Measurements from ENCODE around the gene UBE2I. TPM values are rescaled to one million over a fixed set of nuclear protein-coding genes. Genes with fewer than 3 reads are reported as not detected.

The UBE2I gene
- total and polyA plus RNA-seq, 2 of the 4 experiments (the other 2 are of a cell fraction) = 30.8 to 140 TPM

DNA sequence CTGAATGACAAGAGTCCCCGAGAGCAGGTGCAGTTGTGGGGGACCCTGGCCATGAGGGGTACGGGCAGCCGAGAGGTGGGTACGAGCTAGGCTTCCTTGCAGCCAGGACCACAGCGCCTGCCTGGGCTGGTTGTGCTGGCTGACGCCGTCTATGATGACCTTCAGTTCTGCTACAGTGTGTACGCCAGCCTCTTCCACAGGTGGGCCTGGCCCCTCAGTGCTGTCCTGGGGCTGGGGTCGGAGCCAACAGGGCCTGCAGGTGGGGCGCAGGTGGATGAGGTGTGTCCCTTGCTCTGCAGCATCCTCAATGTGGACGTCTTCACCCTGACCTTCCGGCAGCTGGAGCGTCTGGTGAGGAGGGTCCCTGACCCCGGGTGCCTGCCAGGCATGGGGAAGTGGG lies 35.1 kb downstream of the UBE2I start:
- ATAC-seq (ENCODE audit: low read depth) = no peak
- in situ Hi-C loops (cut with MboI; ENCODE audit: low sequenced_read_pairs) (no loop called here), intact Hi-C loops (cut with micrococcal nuclease) (no loop called here), dilution Hi-C loops (cut with HindIII; ENCODE audit: low sequenced_read_pairs, unreplicated experiment) (no loop called here)
- H3K4me2 ChIP-seq (ENCODE audit: low read depth, low read length) = no peak overlapping the region
- 0 out of 2 replicates have a peak, but pooled peaks cover 2% of the 10 kb centered on the region for H3K4me1 ChIP-seq (ENCODE audit: control insufficient read depth, insufficient read depth, low read length)
- ChIA-PET POLR2A (ENCODE audit: unreplicated experiment) (no interaction called here), CTCF (interaction anchor here (1.6 kb wide), 1 partner anchor 19 kb away, joined by 3 read pairs; no protein-coding TSS in a partner anchor)
- H3K4me3 ChIP-seq (ENCODE audit: insufficient read depth, low read depth, low read length) = no peak overlapping the region
- no peak overlapping the region for H4K5ac ChIP-seq (ENCODE audit: low read depth, low read length)
- no peak overlapping the region for H2AFZ ChIP-seq (replicated peaks; ENCODE audit: low read length, poor library complexity)
- H4K8ac ChIP-seq (ENCODE audit: low read depth in 2 of 2, low read length in 2 of 2) = no peak overlapping the region
- no peaks in the 10 kb centered on the region for H4K20me1 ChIP-seq (ENCODE audit: insufficient read depth, low read length)
- no peak overlapping the region for H2AK5ac ChIP-seq (ENCODE audit: low read depth, low read length)
- peaks cover 17% of the 10 kb centered on the region for H3K36me3 ChIP-seq (ENCODE audit: control insufficient read depth, insufficient read depth, low read length)
- H3K9me3 ChIP-seq (ENCODE audit: control insufficient read depth, insufficient read depth, low read length) = no peaks in the 10 kb centered on the region
- no peak overlapping the region for H2BK20ac ChIP-seq (ENCODE audit: low read depth, low read length)
- no peaks in the 10 kb centered on the region for H3K9me1 ChIP-seq (ENCODE audit: insufficient read depth, low read length)
- no peaks in the 10 kb centered on the region for H3K27me3 ChIP-seq (ENCODE audit: control insufficient read depth, insufficient read depth, low read length)
- no peak for DNase-seq
- no TSS peak for BruUV-seq (replicated peaks)
- H3K79me1 ChIP-seq (ENCODE audit: low read depth in 1 of 2, low read length in 2 of 2) = peaks cover 0 to 4% of the 10 kb centered on the region in 2 experiments; a peak in 2 of 4 replicates
- TF ChIP-seq MXI1 (IDR thresholded peaks at IDR 0.05; ENCODE audit: borderline replicate concordance, low read depth, low read length) (no peak), CHD1 (IDR thresholded peaks at IDR 0.05; ENCODE audit: low read depth, low read length) (no peak), SMC3 (IDR thresholded peaks at IDR 0.05; ENCODE audit: low read depth, low read length) (no peak), FOS (IDR thresholded peaks at IDR 0.05; ENCODE audit: low read depth, low read length) (no peak), MAZ (IDR thresholded peaks at IDR 0.05; ENCODE audit: borderline replicate concordance, low read depth, low read length) (no peak), USF2 (IDR thresholded peaks at IDR 0.05; ENCODE audit: low read depth, low read length) (no peak), MAFK (IDR thresholded peaks at IDR 0.05; ENCODE audit: low read depth, low read length) (no peak), POLR2A (IDR thresholded peaks at IDR 0.05; ENCODE audit: low read depth, low read length) (no peak)
- TF ChIP-seq, protein P1, sequence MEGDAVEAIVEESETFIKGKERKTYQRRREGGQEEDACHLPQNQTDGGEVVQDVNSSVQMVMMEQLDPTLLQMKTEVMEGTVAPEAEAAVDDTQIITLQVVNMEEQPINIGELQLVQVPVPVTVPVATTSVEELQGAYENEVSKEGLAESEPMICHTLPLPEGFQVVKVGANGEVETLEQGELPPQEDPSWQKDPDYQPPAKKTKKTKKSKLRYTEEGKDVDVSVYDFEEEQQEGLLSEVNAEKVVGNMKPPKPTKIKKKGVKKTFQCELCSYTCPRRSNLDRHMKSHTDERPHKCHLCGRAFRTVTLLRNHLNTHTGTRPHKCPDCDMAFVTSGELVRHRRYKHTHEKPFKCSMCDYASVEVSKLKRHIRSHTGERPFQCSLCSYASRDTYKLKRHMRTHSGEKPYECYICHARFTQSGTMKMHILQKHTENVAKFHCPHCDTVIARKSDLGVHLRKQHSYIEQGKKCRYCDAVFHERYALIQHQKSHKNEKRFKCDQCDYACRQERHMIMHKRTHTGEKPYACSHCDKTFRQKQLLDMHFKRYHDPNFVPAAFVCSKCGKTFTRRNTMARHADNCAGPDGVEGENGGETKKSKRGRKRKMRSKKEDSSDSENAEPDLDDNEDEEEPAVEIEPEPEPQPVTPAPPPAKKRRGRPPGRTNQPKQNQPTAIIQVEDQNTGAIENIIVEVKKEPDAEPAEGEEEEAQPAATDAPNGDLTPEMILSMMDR (conservative IDR thresholded peaks at IDR 0.05; ENCODE audit: low read depth, low read length) = no peak
- H2BK15ac ChIP-seq (ENCODE audit: low read depth, low read length) = no peak overlapping the region
- H3K14ac ChIP-seq (replicated peaks; ENCODE audit: low read depth, low read length) = no peak overlapping the region
- H4K91ac ChIP-seq (ENCODE audit: insufficient read depth, low read depth, low read length) = no peak overlapping the region
- WGBS, 2 experiments (ENCODE audit: extremely low coverage in 2 of 2, insufficient read length in 1 of 2) = 89% methylated on average over 11 of the region's 14 CpGs; no CpG with 5 or more reads in 1 of the 2 experiments
- no peak overlapping the region for H2BK120ac ChIP-seq (ENCODE audit: low read depth, low read length)
- no peak overlapping the region for H3K18ac ChIP-seq (ENCODE audit: low read depth, low read length)
- no peak overlapping the region for H3K9ac ChIP-seq (ENCODE audit: low read depth, low read length)
- no peak overlapping the region for H3K27ac ChIP-seq (ENCODE audit: insufficient read depth, low read length)
- no peak overlapping the region for H2BK5ac ChIP-seq (ENCODE audit: low read depth, low read length, poor library complexity, severe bottlenecking)
- no peak overlapping the region for H2AK9ac ChIP-seq (replicated peaks; ENCODE audit: low read depth, low read length, poor library complexity)
- H3K23ac ChIP-seq (ENCODE audit: low read depth, low read length) = no peak overlapping the region
- H3K4ac ChIP-seq (ENCODE audit: low read depth, low read length) = no peak overlapping the region
- no peak overlapping the region for H3K56ac ChIP-seq (ENCODE audit: extremely low read depth, insufficient read depth, low read length)
